GM19099 (cell line): ENCODE measurements around the gene KIRREL3.

Experiments
- POLR2A ChIP-seq: IDR thresholded peaks from 3 replicates; pipeline ENCODE4 v1.6.1; 2011; ENCODE audit warnings: low read depth; ENCODE audit not compliant: insufficient read length; ENCODE audit errors: extremely low read depth

Gene KIRREL3

DNA sequence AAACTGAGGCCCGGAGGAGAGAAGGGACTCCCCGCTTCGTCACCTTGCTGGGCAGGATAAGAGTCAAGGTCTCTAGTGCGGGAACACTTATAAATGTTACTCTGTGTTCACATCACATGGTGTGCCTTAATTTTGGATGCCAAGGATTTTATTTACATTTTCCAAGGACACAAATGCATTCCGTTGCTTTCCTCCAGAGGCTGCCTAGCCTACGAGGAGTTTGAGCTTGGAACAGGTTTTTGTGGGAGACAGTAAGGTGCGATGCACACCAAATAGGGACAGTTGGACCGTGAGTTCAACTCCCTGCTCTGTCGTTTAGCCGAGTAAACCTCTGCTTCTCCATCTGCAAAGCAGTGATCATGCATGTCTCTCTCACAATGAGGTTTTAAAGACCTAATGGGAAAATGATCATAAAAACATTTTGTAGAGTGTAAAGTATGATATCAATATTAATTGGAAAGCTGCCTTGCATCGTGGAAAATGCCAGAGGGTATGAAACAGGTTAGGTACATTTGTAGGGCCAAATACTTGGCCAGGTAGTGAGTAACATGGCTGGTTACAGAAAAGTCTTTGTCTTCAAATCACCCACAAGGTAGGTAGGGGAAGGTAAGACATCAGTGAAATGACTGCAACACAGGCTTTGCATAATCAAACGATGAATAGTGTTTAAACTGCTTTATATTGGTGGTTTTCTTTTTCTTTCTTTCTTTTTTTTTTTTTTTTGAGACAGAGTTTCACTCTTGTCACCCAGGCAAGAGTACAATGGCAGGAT, 583.3 kb downstream of the KIRREL3 start:
- no peak for TF ChIP-seq POLR2A

GRCh38 chr11:126416542-126417090, 584.0 kb downstream of the KIRREL3 start:
- no peak for TF ChIP-seq POLR2A

GRCh38 chr11:126415669-126416420, 584.7 kb downstream of the KIRREL3 start:
- TF ChIP-seq POLR2A: no peak

- no peak for TF ChIP-seq POLR2A
These were observed 585.4 kb downstream of the KIRREL3 start for GRCh38 chr11:126415128-126415527.

- TF ChIP-seq POLR2A: no peak
These were observed 586.0 kb downstream of the KIRREL3 start for GRCh38 chr11:126414615-126415014.

GRCh38 chr11:126413843-126414405, 586.6 kb downstream of the KIRREL3 start:
- TF ChIP-seq POLR2A: no peak

GRCh38 chr11:126413426-126413825, 587.1 kb downstream of the KIRREL3 start:
- no peak for TF ChIP-seq POLR2A

DNA sequence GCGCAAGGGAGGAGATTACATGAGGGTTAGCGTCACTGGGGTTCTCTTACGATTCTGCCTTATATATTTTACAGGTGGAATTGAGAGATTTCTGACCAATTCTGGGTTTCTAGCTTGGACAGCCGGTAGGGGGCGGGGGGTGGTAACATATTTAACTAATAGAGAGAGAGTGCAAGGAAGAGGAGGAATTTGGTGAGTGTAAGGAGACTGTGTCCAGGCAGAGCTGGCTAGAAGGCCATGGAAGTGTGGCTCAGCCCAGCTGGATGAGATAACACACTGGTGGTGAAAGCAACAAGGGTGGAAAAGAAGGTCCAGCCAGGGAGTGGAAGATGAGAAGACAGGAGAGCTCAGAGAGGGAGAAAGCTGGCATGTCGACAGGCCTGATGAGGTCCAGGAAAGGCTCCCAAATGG, 588.6 kb downstream of the KIRREL3 start:
- TF ChIP-seq POLR2A: no peak

- no peak for TF ChIP-seq POLR2A
These were observed 589.9 kb downstream of the KIRREL3 start for GRCh38 chr11:126410649-126411048.

- TF ChIP-seq POLR2A: no peak
These were observed 591.0 kb downstream of the KIRREL3 start for GRCh38 chr11:126409620-126409985.

DNA sequence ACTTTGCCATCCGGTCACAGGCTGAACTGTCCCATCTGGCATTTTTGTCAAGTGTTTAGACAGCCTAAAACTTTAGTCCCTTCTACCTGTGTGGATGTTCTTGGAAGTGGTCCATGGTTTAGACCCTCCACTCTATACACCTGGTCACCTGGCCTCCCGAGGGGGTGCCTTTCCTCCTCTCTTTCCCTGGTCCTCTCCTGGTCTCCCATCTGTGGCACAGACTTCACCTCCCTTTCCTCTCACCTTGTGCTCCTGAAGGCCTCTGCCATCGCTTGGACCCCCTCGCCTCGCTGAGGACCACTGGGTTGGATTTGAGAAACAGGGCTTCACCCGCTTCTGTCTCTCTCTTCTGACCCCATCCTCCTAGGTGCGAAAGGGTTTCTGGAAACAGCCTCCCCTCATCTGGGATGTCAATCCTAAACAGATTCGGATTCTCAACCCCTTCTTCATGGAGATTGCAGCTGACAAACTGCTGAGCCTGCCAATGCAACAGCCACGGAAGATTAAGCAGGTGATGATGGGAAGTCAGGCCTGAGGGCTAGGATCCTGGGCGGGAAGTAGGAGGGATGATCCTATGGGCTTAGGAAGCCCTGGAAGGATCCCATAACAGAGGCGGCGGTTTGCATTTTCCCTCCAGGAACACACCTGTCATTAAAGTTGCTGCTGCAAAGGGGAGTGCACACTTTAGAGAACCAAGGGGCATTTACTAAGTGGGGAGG, 591.5 kb downstream of the KIRREL3 start:
- no peak for TF ChIP-seq POLR2A

- no peak for TF ChIP-seq POLR2A
These were observed 592.1 kb downstream of the KIRREL3 start for GRCh38 chr11:126408496-126408895.

- no peak for TF ChIP-seq POLR2A
These were observed 592.8 kb downstream of the KIRREL3 start for GRCh38 chr11:126407682-126408288.

DNA sequence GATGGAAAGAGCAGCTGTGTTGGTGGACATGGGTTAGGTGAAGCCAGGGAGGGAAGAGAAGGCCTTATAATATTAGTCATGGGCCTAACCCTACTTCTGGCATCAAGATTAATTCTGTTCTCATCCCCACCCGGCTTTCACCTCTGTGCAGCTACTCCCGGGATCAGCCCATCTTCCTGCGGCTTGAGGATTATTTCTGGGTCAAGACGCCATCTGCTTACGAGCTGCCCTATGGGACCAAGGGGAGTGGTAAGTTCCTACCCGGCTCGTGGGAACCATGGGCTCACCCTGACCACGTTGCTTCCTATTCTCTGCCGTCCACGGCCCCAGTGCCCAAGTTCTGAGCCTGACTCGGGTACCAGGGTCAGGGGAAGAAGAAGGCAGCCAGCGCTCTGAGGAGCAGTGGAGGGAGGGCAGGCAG, 593.5 kb downstream of the KIRREL3 start:
- TF ChIP-seq POLR2A: no peak

DNA sequence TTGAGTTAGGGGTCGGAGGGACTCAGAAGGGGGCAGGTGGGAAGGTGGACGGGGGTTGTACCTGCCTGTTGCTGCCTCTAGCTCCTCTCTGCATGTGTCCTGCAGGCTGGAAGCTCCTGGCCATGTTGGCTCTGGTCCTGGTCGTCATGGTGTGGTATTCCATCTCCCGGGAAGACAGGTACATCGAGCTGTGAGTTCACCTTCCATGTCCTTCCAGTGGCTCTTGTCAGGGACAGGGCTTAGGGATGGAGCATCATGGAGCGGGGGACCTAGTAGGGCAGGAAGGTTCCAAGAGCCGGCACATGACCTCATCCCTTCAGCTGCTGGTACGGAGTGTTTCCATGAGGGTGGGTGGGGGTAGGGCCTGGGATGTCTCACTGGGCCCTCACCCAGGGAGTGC, 594.2 kb downstream of the KIRREL3 start:
- no peak for TF ChIP-seq POLR2A

DNA sequence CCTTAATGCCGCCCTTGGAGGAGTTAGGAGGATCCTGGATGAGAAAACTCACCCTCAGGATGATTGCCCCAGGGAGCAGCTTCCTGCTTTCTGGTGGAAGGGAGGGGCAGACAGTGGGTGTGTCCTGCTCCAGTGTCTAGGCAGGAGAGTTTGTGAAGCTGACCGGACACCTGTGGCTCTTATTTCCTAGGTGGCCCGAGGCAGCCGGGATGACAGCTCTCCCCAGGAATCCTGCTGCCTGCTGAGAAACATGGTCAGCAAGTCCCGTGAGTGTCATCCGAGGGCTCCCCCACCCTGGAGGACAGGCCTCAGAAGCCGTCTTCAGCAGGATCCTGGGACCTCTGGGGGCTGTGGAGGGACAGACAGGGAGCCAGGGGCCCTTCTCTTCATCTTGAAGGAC, 594.7 kb downstream of the KIRREL3 start:
- TF ChIP-seq POLR2A: no peak
